Thoracic aorta (tissue), 2 donors: ENCODE results near the gene KMT2B. TPM values are rescaled to one million over a fixed set of nuclear protein-coding genes. Genes with fewer than 3 reads are reported as not detected.
A peak's percentile ranks its signal among the peaks of the same experiment; 100 is the strongest.

Experiments
- ATAC-seq: fragments of 150-250 bp; one replicate; pipeline ENCODE4 v1.8.0; 2017; ENCODE audit warnings: low read depth; ENCODE audit not compliant: insufficient number of reproducible peaks, low FRiP score
- DNase-seq: peaks from one replicate; pipeline ENCODE4 v3.0.0-alpha.2; 2020; ENCODE audit warnings: low spot score
- H3K27ac ChIP-seq, 2 donors: fragments of 200-600 bp; sonication (generic); 1 replicate in 1 of 2; 2 replicates in 1 of 2; pipeline ENCODE4 v1.5.1; 2016; ENCODE audit warnings: mild to moderate bottlenecking in 2 of 2, moderate library complexity in 2 of 2
- H3K27me3 ChIP-seq: fragments of 200-600 bp; sonication (generic); replicated peaks from 2 replicates; pipeline ENCODE4 v1.6.0; 2016; ENCODE audit warnings: mild to moderate bottlenecking; ENCODE audit not compliant: insufficient read depth
- H3K36me3 ChIP-seq: fragments of 200-600 bp; sonication (generic); one replicate; pipeline ENCODE4 v1.5.1; 2016
- H3K4me1 ChIP-seq, 2 donors: fragments of 200-600 bp; sonication (generic); 1 replicate in 1 of 2; 2 replicates in 1 of 2; pipeline versions ENCODE4 v1.5.1 to v1.6.0; 2016; ENCODE audit warnings: low read depth in 2 of 2, mild to moderate bottlenecking in 1 of 2; ENCODE audit not compliant: control insufficient read depth in 1 of 2
- H3K4me3 ChIP-seq: fragments of 200-600 bp; sonication (generic); 2 replicates; pipeline ENCODE4 v1.5.1; 2016; ENCODE audit warnings: mild to moderate bottlenecking
- H3K9me3 ChIP-seq: fragments of 200-600 bp; sonication (generic); 2 replicates; pipeline ENCODE4 v1.5.1; 2016
- CTCF ChIP-seq: fragments of 200-600 bp; sonication (generic); IDR thresholded peaks from one replicate; pipeline ENCODE4 v1.5.1; 2019; ENCODE audit warnings: antibody characterized with exemption
- total RNA-seq, 2 donors: library from RNA; depleted of rRNA; stranded (reverse); fragments of >200 nt; gene quantifications; one replicate each; pipeline versions ENCODE4 v1.1.0 to v1.2.3, GENCODE V29; 2016

KMT2B gene
- total RNA-seq, 2 donors from 2014 or later: 26.4 to 31.3 TPM

DNA sequence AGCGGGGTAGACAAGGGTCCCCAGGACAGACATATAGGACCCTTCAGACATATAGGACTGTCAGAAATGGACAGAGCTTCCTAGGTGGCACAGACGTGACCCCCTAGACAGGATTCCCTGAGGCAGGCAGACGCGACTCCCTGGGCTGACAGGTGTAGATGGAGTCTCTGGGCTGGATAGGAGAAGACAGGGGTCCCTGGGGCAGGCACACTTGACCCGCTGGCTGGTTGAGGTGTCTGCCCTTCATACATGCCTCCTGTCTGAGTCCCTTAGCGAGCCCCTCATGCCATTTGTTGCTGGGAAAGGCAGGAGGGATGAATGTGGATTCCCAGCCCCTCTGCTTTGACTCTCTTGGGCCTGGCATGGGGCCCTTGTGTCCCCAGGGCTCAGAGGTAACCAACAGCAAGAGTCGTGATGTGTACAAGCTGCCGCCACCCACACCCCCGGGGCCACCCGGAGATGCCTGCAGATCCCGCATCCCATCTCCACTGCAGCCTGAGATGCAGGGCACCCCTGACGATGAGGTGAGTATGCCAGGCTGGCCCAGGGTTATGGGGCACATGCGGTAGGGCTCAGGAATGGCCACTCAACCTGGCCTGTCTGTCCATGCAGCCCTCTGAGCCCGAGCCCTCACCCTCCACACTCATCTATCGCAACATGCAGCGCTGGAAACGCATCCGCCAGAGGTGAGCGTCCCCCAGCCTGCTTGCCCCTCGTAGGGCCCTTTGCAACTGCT is 36.0 kb downstream of the KMT2B start:
- Histone ChIP-seq H3K9me3 (no peaks in the 10 kb centered on the region), H3K27me3 (no peaks in the 10 kb centered on the region), H3K4me3 (no peak overlapping the region), H3K27ac (peak overlapping the region in 1 of 2 donors; percentile 98), H3K4me1 (peaks cover 19 to 53% of the 10 kb centered on the region in 2 donors), H3K36me3 (peaks cover 19% of the 10 kb centered on the region)
- DNase-seq (no peak), ATAC-seq (no peak)
- no peak for TF ChIP-seq CTCF

GRCh38 chr19:35754370-35755130 is 36.7 kb downstream of the KMT2B start:
- ATAC-seq (no peak), DNase-seq (no peak)
- TF ChIP-seq CTCF: no peak
- no peaks in the 10 kb centered on the region for H3K9me3 ChIP-seq
- H3K4me1 ChIP-seq: peaks cover 15 to 53% of the 10 kb centered on the region in 2 donors
- H3K27ac ChIP-seq: peak overlapping the region; percentile 98 to 99
- H3K36me3 ChIP-seq: peaks cover 19% of the 10 kb centered on the region
- peak overlapping the region; percentile 77 for H3K4me3 ChIP-seq
- H3K27me3 ChIP-seq: no peaks in the 10 kb centered on the region

DNA sequence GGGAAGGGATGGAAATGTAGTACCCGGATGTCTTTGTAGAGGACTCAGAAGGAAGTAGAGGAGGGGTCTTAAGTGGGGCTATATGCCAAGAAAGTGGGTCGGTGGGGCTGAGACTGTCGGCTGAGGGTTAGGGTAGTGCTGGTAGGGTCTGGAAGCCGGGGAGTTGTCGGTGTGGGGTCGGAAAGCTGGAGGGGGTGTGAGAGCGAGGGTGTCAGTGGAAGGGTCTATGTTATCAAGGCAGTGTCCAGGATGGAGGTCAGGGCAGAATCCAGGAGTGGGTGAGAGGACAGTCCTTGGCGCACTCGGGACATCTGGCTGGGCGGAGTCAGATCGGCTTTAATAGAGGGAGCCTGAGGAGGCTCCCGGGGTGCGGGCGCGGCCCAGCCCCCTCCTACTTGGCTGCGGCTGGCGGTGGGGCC is 37.3 kb downstream of the KMT2B start:
- Histone ChIP-seq H3K9me3 (no peaks in the 10 kb centered on the region), H3K27me3 (no peaks in the 10 kb centered on the region), H3K27ac (peak overlapping the region; percentile 98 to 99), H3K4me1 (peaks cover 11 to 51% of the 10 kb centered on the region in 2 donors), H3K4me3 (peak overlapping the region; percentile 77), H3K36me3 (peaks cover 19% of the 10 kb centered on the region)
- no peak for ATAC-seq
- TF ChIP-seq CTCF: no peak
- no peak for DNase-seq

- no peak for DNase-seq
- H3K27ac ChIP-seq: peak overlapping the region; percentile 98 to 99
- H3K9me3 ChIP-seq: no peaks in the 10 kb centered on the region
- H3K4me1 ChIP-seq: peaks cover 11 to 48% of the 10 kb centered on the region in 2 donors
- TF ChIP-seq CTCF: no peak
- ATAC-seq: no peak
- H3K4me3 ChIP-seq: peak overlapping the region; percentile 77
- H3K27me3 ChIP-seq: no peaks in the 10 kb centered on the region
- peaks cover 19% of the 10 kb centered on the region for H3K36me3 ChIP-seq
These were observed 38.0 kb downstream of the KMT2B start for GRCh38 chr19:35755550-35756376.
